HepG2 (cell line): Measurements from ENCODE around the gene PTTG1. TPM values are rescaled to one million over a fixed set of nuclear protein-coding genes. Genes with fewer than 3 reads are reported as not detected.

ENCODE experiments used
- SNAI1 ChIP-seq: sonication (generic); formaldehyde crosslinking; IDR thresholded peaks from 2 replicates; pipeline ENCODE4 v1.5.0; 2020; ENCODE audit warnings: mild to moderate bottlenecking, missing genetic modification reagents, borderline replicate concordance
- SP2 ChIP-seq: sonication (generic); formaldehyde crosslinking; IDR thresholded peaks from 2 replicates; pipeline ENCODE4 v1.5.1; 2020; ENCODE audit warnings: mild to moderate bottlenecking, missing genetic modification reagents
- polyA plus RNA-seq, 8 experiments: library from polyadenylated mRNA; depleted of rRNA in 3 of 8; stranded (reverse) in 7 of 8; unstranded in 1 of 8; fragments of >200 nt; fragmentation: Illumina TruSeq in 4 of 8; extraction: Trizol in 4 of 8; gene quantifications; 2 replicates each; pipeline versions ENCODE4 v1.2.1 to v1.2.3, GENCODE V29; 2011 to 2016; ENCODE audit warnings: low read depth in 4 of 8, missing spikeins in 1 of 8, mixed read lengths in 1 of 8; ENCODE audit not compliant: insufficient read depth in 1 of 8
- total RNA-seq, 5 experiments: library from RNA; depleted of rRNA; stranded (reverse); fragments of >200 nt; fragmentation: Illumina TruSeq; extraction: Trizol; gene quantifications; 2 replicates each; pipeline ENCODE4 v1.2.3, GENCODE V29; 2016; ENCODE audit warnings: low read depth in 1 of 5
- TF ChIP-seq, protein P1 (sequence below): sonication (generic); formaldehyde crosslinking; IDR thresholded peaks from 2 replicates; pipeline ENCODE4 v1.5.0; 2020; ENCODE audit warnings: mild to moderate bottlenecking, missing genetic modification reagents, borderline replicate concordance
- TF ChIP-seq, protein P2 (sequence below): IDR thresholded peaks from 2 replicates; pipeline ENCODE4 v1.4.0; 2020; ENCODE audit warnings: mild to moderate bottlenecking, missing genetic modification reagents
- TF ChIP-seq, protein P3 (sequence below): IDR thresholded peaks from 2 replicates; pipeline ENCODE4 v1.6.1; 2016; ENCODE audit warnings: missing compliant biosample characterization, missing genetic modification reagents, borderline replicate concordance
- TF ChIP-seq, protein P4 (sequence below): sonication (generic); formaldehyde crosslinking; IDR thresholded peaks from 2 replicates; pipeline ENCODE4 v1.5.1; 2020; ENCODE audit warnings: missing genetic modification reagents, mild to moderate bottlenecking, borderline replicate concordance

Gene PTTG1
- total and polyA plus RNA-seq, 2 of the 13 experiments (the other 11 are each of a cell fraction or from before 2014, with no cell fraction given): 102 to 161 TPM

DNA sequence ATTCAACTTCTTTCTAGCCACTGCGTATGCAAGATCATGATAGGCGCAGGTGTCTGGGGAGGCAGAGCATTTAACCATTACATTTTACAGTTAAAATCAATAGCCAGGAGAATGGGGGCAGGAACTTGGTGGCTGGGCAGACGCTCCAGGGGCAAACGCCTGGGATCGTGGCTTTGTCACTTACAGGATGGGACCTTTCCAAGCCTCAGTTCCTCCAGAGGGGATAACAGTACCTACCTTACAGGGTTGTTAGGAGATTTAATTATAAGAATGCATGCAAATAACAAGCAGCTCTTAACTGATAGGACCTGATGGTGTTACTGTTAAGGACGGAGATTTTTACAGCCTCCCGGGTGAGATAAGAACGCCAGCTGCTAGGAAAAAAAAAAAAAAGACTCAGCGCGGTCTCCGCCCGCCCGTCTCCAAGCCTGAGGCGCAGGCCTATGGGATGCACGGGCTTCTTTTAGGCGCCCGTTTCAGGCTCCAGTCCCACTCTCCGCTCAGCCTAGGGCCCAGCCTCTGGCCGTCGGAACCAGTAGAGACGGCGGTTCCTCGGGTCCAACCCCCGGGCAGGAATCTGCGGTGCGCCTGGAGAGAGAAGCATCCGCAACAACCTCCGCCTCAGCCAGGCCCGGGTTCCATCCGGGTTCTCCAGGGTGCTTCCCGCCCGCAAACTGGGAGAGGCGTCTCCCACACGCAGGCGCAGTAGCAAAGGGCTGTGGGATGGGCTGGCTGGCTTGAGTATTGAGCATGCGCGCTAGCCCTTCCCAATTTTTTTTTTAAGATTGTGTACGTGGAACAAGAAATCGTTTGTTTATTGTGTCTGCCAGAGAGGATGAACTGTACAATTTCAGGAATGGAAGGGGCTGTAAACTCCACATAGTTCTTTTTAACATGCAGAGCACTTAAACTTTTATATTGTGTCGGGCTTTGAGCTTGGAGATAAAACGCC is 22.0 kb upstream of the PTTG1 start, which contains the start of gene FAM200C (continued):
- TF ChIP-seq, protein P1, sequence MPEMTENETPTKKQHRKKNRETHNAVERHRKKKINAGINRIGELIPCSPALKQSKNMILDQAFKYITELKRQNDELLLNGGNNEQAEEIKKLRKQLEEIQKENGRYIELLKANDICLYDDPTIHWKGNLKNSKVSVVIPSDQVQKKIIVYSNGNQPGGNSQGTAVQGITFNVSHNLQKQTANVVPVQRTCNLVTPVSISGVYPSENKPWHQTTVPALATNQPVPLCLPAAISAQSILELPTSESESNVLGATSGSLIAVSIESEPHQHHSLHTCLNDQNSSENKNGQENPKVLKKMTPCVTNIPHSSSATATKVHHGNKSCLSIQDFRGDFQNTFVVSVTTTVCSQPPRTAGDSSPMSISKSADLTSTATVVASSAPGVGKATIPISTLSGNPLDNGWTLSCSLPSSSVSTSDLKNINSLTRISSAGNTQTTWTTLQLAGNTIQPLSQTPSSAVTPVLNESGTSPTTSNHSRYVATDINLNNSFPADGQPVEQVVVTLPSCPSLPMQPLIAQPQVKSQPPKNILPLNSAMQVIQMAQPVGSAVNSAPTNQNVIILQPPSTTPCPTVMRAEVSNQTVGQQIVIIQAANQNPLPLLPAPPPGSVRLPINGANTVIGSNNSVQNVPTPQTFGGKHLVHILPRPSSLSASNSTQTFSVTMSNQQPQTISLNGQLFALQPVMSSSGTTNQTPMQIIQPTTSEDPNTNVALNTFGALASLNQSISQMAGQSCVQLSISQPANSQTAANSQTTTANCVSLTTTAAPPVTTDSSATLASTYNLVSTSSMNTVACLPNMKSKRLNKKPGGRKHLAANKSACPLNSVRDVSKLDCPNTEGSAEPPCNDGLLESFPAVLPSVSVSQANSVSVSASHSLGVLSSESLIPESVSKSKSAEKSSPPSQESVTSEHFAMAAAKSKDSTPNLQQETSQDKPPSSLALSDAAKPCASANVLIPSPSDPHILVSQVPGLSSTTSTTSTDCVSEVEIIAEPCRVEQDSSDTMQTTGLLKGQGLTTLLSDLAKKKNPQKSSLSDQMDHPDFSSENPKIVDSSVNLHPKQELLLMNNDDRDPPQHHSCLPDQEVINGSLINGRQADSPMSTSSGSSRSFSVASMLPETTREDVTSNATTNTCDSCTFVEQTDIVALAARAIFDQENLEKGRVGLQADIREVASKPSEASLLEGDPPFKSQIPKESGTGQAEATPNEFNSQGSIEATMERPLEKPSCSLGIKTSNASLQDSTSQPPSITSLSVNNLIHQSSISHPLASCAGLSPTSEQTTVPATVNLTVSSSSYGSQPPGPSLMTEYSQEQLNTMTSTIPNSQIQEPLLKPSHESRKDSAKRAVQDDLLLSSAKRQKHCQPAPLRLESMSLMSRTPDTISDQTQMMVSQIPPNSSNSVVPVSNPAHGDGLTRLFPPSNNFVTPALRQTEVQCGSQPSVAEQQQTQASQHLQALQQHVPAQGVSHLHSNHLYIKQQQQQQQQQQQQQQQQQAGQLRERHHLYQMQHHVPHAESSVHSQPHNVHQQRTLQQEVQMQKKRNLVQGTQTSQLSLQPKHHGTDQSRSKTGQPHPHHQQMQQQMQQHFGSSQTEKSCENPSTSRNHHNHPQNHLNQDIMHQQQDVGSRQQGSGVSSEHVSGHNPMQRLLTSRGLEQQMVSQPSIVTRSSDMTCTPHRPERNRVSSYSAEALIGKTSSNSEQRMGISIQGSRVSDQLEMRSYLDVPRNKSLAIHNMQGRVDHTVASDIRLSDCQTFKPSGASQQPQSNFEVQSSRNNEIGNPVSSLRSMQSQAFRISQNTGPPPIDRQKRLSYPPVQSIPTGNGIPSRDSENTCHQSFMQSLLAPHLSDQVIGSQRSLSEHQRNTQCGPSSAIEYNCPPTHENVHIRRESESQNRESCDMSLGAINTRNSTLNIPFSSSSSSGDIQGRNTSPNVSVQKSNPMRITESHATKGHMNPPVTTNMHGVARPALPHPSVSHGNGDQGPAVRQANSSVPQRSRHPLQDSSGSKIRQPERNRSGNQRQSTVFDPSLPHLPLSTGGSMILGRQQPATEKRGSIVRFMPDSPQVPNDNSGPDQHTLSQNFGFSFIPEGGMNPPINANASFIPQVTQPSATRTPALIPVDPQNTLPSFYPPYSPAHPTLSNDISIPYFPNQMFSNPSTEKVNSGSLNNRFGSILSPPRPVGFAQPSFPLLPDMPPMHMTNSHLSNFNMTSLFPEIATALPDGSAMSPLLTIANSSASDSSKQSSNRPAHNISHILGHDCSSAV (CRISPR knock-in tag): no peak
- peak; percentile 78; the same call in 1 of the 2 replicates for TF ChIP-seq SNAI1 (CRISPR knock-in tag)
- TF ChIP-seq, protein P2, sequence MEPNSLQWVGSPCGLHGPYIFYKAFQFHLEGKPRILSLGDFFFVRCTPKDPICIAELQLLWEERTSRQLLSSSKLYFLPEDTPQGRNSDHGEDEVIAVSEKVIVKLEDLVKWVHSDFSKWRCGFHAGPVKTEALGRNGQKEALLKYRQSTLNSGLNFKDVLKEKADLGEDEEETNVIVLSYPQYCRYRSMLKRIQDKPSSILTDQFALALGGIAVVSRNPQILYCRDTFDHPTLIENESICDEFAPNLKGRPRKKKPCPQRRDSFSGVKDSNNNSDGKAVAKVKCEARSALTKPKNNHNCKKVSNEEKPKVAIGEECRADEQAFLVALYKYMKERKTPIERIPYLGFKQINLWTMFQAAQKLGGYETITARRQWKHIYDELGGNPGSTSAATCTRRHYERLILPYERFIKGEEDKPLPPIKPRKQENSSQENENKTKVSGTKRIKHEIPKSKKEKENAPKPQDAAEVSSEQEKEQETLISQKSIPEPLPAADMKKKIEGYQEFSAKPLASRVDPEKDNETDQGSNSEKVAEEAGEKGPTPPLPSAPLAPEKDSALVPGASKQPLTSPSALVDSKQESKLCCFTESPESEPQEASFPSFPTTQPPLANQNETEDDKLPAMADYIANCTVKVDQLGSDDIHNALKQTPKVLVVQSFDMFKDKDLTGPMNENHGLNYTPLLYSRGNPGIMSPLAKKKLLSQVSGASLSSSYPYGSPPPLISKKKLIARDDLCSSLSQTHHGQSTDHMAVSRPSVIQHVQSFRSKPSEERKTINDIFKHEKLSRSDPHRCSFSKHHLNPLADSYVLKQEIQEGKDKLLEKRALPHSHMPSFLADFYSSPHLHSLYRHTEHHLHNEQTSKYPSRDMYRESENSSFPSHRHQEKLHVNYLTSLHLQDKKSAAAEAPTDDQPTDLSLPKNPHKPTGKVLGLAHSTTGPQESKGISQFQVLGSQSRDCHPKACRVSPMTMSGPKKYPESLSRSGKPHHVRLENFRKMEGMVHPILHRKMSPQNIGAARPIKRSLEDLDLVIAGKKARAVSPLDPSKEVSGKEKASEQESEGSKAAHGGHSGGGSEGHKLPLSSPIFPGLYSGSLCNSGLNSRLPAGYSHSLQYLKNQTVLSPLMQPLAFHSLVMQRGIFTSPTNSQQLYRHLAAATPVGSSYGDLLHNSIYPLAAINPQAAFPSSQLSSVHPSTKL (CRISPR knock-in tag): peak; percentile 53; the same call in 1 of the 2 replicates
- TF ChIP-seq, protein P3, sequence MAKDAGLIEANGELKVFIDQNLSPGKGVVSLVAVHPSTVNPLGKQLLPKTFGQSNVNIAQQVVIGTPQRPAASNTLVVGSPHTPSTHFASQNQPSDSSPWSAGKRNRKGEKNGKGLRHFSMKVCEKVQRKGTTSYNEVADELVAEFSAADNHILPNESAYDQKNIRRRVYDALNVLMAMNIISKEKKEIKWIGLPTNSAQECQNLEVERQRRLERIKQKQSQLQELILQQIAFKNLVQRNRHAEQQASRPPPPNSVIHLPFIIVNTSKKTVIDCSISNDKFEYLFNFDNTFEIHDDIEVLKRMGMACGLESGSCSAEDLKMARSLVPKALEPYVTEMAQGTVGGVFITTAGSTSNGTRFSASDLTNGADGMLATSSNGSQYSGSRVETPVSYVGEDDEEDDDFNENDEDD (CRISPR knock-in tag): peak; percentile 88
- TF ChIP-seq, protein P4, sequence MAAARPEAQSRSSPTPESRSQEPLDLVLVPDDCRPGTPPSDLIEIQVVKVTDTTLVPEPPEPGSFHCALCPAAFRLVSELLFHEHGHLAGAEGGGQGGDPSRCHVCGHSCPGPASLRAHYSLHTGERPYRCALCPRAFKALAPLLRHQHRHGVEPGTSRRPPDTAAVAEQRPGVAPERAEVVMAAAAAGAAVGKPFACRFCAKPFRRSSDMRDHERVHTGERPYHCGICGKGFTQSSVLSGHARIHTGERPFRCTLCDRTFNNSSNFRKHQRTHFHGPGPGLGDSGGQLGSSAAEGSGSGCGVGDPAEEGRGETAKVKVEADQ: peak; percentile 82
- TF ChIP-seq SP2 (CRISPR knock-in tag): no peak
